GM21528 (cell line): ENCODE data around the gene OLA1.
A peak's percentile ranks its signal among the peaks of the same experiment; 100 is the strongest.

Experiments
- ATAC-seq: cut with Tn5 transposase; IDR thresholded peaks from one replicate; pipeline ENCODE4 v1.9.1; 2021; ENCODE audit warnings: mild to moderate bottlenecking, moderate library complexity; ENCODE audit not compliant: unreplicated experiment, low FRiP score

Gene OLA1

DNA sequence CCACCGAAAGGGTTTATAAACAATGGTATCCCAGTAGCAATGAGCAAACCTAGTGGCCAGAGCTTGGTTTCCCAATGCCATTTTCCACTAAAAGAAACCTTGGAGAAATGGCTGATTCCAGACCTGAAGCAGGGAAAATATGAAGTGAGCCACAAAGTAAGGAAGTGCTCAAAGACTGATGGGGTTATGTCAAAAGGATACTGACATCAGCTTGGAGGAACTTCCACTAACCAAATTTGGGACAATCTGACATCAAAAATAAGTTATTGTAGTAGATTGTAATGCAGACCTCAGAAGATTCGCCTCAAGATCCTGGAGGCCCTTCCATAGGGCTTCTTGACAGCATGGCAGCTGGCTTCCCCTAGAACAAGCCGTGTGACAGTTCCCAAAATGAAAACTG, 203.8 kb downstream of the OLA1 start:
- no peak for ATAC-seq

DNA sequence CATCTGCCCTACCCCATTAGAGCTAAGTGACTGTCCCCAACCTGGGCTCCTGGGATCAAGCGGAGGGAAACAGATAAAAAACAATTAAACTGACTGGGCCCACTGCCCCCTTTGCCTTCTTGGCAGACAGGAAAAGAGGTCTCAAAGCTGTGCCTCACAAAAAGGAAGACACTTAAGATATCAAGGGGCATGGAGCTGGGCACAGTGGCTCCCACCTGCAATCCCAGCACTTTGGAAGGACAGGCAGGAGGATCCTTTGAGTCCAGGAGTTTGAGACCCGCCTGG, 208.0 kb downstream of the OLA1 start:
- ATAC-seq: no peak

DNA sequence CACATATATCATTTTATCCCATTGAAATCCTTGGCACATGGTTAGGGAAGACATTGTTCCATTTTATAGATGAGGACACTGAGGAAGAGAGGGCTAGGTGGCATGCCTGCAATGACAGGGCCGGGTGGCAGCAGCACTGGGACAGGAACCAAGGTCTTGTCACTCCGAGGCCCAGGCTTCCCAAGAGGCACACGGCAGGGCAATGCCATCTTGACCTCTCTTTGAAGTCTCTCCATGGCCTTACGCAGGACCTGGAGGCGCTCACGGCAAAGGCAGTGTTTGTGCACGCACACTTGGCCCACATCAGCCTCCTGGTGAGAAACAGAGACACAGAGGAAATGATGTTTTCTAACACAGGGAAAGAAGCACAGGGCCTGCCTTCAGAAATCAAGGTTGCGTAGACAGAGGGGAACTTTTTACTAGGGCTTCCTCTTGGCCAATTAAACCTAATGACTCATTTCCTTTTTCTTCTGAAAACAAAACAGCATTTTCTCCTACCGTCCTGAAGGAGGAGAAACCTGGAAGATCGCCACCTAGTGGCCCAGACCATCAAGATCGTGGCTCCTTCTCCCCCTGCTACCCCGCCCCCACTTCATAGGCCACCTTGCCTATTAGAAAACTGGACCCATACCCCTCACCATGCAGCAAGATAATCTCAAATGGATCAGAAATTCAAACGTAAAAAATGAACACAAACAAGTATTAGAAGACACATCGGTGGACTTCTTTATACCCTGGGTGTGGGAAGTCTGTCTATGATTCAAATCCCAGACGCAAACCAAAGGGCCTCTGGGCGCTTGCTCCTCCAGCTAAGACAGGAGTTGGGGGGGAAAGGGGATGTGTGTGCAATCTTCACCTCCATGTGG, 208.5 kb downstream of the OLA1 start:
- peak; percentile 75 for ATAC-seq

DNA sequence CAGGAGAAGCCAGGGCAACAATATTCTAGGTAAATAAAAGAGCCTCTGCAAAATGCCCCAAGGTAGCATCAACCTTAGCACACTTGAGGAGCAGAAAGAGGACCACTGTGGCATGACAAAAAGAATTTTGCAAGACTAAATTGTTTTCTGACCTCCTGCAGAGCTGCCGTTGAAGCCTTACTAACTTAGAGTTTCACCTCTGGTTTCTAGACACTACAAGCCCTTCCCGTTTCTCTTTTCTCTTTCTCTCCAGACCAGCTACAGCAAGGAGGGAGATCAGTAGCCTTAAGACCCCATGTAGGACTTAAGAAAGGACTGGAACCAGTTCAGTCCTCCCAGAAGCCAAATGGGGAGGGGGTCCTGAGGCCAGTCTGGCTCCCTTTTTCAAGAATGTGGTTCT, 209.9 kb downstream of the OLA1 start:
- ATAC-seq: no peak

DNA sequence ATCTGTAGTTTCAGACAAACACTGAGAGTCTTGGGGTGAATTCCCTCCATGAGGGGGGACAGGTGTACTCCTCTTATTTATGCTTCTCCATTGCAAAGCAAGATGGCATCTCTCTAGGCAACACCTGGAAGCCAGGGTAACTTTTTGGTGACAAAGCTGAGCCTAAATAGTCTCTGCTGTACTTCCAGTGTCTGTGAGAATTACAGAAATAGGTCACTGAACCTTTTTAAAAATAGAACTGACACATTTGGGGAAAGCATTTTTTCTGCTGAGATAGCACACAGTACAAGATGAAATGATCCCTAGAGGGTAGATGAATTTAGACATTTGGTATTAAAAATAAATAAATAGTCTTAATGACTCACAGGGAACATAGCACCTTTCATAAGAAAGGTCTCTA, 211.5 kb downstream of the OLA1 start:
- no peak for ATAC-seq

DNA sequence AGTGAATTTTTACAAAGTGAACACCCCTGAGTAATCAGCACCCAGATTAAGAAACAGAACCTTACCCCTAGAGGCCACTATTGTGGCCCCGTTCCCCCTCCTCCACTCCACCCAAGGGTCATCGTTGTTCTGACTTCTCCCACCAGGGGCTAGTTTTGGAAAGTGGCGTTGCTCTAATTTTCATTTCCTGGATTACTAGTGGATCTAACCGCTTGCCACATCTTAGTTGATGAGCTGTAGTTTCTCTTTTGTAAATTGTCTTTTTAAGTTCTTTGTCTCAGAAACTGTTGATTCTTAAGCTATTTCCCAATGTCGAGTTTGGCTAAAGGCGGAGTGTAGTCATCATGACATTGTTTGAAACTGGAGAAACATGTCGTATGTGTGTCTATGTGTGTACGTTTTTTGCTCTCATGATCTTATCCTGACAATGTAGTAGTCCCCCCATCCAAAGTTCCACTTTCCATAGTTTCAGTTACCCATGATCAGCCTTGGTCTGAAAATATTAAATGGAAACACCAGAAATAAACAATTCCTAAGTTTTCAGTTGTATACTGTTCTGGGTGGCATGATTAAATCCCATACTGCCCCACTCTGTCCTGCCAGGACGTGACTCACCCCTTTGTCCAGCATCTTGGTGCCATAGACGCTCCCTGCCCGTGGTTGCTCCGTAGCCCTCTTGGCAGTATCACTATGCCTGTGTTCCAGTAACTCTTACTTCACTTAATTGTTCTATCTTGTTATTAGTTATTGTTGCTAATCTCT, 212.2 kb downstream of the OLA1 start:
- ATAC-seq: no peak

DNA sequence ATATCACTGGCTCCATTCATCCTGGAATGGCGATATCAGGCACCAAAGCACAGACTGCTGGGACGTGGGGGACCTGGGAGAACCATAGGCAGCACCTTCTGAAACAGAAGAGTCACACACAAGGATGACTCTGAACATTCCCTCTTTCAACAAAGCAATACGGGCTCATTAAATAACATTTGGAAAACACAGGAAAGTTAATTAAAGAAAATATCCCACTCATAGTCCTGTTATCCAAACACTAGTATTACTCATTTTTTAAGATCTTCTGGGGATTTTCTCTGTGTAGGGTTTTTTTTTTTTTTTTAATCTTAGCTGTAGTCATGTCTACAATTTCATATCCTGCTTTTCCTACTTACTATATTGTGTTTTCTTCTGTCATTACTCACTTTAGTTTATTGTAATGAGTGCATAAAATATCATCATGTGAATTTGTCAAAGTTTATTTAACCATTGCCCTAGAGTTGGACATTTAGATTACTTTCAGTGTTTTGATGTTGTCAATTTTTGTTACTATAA, 213.2 kb downstream of the OLA1 start:
- ATAC-seq: no peak

DNA sequence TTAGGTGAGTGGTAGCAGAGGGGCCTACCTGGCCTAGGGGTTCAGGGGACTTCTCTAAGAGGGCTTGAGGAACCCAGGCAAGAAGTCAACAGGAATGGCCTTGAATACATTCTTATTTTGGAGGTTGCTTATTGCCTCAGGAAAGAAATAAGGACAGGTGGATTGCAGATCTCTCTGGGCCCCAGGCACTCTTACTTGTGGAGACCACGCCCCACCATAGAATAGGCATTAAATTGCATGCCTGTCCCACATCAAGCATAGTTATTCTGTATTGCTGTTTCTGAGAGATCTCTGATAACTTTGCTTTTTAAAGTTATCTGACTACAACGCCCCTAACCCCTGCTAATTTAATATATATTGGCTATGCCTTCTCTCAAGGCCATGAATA, 215.2 kb downstream of the OLA1 start:
- no peak for ATAC-seq

DNA sequence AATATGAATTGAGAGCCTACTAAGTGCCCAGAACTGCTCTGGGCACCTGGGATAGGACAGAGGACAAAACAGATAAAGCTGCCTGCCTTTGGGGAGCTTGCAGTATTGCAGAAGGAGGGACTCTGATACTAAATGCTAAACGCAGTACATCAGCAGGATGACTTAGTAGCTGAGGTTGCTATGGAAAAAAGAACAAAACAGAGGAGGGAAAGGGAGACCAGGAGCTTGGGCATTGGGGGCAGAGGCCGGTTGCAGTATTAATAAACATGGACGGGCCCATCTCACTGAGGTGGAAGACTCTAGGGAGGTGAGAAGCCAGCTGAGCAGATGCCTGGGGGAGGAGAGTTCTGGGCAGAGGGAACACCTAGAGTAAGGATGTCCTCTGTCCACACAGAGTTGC, 217.1 kb downstream of the OLA1 start:
- no peak for ATAC-seq

DNA sequence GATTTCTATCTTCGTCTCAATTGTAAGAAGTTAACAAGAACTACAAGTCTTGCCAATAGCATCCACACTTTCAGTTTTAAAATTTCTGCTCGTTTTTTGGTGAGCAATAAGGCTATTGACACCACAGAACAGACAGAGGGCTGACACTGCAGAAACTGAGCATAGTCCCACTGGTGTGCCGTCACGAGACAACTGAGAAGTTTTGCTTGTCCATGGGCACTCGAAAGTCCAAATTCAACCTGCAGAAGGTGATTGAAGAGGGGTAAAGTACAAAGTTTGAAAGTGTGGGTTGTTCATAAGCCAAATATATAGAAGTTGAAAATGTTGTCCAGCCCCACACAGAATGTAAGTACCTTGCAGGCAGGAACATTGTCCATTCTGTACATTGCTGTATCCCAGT, 219.4 kb downstream of the OLA1 start:
- no peak for ATAC-seq

DNA sequence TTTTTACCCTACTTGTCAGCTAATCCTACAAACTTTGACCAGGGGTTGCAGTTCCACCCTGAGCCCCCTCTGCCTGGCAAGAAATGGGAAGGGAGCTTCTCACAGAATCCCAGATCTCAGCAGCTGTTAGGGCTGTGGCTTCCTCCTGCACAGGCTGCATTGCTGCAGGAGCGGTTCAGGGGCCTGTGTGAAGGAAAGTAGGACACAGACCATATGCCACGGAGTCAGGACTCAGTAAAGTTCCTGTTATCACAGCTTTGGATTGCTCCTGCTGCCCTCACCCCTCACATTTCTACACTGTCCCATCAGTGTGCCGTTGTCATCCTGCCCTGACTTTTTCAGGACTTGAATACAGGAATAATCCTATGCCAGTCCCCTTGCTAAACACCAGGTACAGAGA, 220.4 kb downstream of the OLA1 start:
- no peak for ATAC-seq

DNA sequence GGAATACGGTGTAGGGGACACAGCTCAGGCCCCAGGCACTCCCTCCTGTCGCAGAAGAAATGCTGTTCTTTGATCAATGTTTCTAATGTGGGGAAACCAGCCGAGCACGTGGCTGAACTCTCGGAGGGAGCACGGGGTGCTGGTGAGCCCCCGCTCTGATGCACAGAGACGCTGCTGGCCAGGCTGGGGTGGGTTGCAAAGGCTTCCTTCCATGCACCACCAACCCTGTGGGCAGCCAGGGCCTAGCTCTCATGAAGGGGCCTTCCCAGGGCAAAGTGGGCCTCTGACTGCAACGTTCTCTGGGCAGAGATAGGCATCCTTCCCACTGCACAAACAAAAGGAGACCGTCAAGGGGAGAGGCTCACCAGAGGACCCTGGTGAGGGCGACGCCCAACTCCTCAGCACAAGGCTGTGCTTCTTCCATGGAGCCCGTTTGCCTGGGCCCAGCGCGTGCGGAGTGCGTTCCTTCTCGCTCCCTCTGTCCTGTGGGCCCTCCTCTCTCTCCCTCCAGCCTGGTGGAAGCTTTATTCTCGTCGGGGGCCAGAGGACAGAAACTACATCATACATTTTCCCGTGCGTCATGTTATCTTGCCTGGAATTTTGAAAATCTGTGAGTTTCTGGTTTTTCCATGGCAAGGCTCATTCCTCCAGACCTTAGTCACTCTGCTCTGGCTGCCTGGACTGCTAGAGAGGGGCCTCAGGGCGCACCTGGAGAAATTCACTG, 222.0 kb downstream of the OLA1 start:
- no peak for ATAC-seq

DNA sequence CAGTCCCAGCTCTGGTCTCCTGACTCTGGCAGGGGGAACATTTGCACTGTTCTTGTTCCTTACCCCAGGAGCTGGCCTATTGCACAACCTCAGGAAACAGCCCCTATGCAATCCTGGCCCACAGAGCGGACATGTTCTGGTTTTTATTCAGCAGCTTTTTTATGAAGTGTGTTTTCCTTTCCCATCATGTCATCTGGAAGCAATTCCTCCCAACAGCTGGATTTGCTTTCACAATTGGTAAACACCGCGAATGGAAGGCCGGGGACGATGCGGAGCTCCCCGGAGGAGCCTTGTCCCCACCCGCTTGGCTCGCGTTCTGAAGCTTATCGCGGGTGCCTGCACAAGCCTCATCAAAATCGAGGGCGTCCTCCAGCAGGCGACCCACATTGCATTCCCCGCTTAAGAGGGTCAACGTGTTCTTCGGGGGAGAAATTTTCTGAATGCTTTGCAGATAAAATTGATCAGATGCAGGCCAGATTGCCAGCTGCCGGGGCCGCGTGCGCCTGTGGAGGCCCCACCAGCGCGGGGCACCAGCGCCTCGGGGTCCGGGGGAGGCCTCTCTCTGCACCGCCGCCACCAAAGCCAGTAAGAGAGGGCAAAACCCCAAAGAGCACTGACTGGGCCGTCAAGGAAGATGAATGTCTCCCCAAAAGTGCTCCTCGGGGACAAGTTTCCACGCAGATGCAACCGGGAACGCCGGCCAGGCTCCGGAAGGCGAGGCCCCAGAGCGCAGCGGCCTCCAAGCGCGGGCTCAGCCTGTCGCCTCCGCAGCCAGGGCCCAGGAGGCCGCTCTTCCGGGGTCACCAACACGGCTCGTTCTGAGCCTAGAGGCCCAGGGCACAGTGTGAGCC, 222.8 kb downstream of the OLA1 start:
- ATAC-seq: no peak

DNA sequence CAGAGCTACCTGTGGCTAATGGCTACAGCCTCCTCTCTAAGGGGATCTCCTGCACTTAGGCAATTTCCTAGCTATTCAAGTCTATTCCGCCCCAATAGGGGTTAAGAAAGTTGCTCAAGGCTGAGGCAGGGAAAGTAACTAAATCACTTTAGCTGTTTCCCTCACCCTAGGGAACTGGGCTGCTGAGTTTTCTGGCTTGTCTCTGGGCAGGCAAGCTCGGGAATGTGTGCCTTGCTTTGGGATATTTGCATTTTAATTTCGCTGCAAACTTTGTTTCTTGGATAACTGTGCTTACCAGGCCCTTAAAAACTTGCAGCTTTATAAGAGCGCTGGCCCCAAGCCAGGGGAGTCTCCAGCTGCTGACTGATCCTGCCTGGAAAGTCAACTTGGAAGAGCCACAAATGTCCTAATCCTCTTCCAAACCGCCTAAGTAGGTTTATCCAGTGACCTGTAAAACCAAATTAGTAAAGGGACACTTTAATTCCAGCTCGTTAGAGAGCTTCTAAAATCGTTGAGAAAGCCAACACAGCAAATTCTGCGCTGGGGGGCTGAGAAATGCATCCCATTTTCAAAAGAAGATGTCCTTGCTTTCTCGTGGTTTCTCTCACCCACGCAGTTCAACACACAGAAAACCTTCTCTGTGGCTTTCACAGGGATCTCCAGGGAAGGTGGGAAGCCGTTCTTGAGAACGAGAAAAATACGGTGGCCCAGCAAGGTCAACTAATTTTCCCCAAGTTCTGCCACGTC, 223.6 kb downstream of the OLA1 start:
- no peak for ATAC-seq

DNA sequence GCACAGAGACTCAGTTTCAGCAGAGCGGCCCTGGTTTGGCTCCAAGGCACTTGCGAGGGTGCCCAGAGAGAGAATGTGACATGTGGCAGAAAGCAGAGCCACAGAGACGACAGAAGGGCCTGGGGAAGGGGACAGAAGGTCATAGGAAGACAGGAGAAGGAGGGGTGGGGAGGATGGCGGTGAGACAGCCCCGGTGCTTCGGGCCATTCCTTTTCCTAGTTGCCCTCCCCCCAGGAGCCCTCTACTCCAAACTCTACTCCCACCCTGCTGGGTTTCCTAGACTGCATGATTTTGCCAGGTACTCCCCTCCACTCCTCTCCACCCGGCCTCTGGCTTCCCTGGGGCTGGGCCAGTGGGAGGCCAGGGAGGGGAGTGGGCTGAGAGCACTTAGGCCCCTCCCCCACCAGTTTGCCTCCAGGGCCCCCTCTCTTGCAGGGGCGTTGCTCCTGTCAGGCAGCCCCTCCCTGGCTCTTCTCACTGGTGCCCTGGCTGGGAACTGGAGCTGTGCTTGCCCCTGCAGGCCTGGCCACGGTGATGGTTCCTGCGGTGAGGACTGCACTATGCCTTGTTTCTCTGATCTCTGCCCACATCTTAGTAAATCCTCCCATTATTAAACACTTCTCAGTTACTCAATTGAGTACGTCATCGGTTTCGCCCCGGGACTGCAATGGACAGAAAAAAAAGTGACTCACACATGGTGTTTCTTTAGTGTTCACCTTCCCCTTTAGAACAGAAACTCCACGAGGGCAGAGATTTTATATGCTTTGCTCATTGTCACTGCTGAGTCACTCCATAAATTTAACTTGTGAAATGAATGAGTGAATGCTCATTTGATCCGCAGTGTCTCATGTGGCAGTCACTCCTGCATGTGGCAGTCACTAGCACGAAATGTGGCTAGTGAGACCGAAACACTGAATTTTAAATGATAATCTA, 224.5 kb downstream of the OLA1 start:
- no peak for ATAC-seq
